Neuronal stem cell (in vitro differentiated cells): ENCODE data around the gene PLCD3.

ENCODE experiments used
- DNase-seq: peaks from one replicate; pipeline ENCODE4 v3.0.0-alpha.2; 2013; ENCODE audit warnings: low spot score
- H2AFZ ChIP-seq: one replicate; pipeline ENCODE4 v1.6.1; 2013; ENCODE audit warnings: mild to moderate bottlenecking, low read length, inconsistent platforms
- H2AK5ac ChIP-seq: 2 replicates; pipeline ENCODE4 v1.6.1; 2013; ENCODE audit warnings: low read depth, mild to moderate bottlenecking, inconsistent platforms, low read length, moderate library complexity, mixed read lengths
- H2BK120ac ChIP-seq: 2 replicates; pipeline ENCODE4 v1.6.1; 2013; ENCODE audit warnings: low read depth, mild to moderate bottlenecking, inconsistent platforms, low read length, moderate library complexity, mixed read lengths
- H2BK12ac ChIP-seq: one replicate; pipeline ENCODE4 v1.6.1; 2013; ENCODE audit warnings: low read length, inconsistent platforms
- H2BK15ac ChIP-seq: 2 replicates; pipeline ENCODE4 v1.6.1; 2013; ENCODE audit warnings: mild to moderate bottlenecking, low read length, inconsistent platforms, mixed read lengths
- H2BK5ac ChIP-seq: one replicate; pipeline ENCODE4 v1.6.1; 2013; ENCODE audit warnings: inconsistent platforms, mild to moderate bottlenecking, low read length, moderate library complexity
- H3K14ac ChIP-seq: one replicate; pipeline ENCODE4 v1.6.1; 2013; ENCODE audit warnings: low read length, inconsistent platforms
- H3K18ac ChIP-seq: 2 replicates; pipeline ENCODE4 v1.6.1; 2013; ENCODE audit warnings: low read length, inconsistent platforms
- H3K23ac ChIP-seq: 2 replicates; pipeline ENCODE4 v1.6.1; 2013; ENCODE audit warnings: low read depth, mild to moderate bottlenecking, mixed read lengths, low read length, inconsistent platforms; ENCODE audit not compliant: poor library complexity
- H3K27ac ChIP-seq: replicated peaks from 3 replicates; pipeline ENCODE4 v1.5.1; 2013; ENCODE audit warnings: low read length, inconsistent platforms
- H3K27me3 ChIP-seq, 3 experiments: 2 replicates each; pipeline ENCODE4 v1.6.1; 2013; ENCODE audit warnings: low read length in 3 of 3, mild to moderate bottlenecking in 2 of 3, inconsistent platforms in 1 of 3, low read depth in 1 of 3, mixed read lengths in 1 of 3, moderate library complexity in 1 of 3; ENCODE audit not compliant: control insufficient read depth in 3 of 3, insufficient read depth in 3 of 3
- H3K36me3 ChIP-seq, 2 donors: replicated peaks in 1 of 2; 2 replicates each; pipeline ENCODE4 v1.6.1; 2013; ENCODE audit warnings: low read length in 2 of 2; ENCODE audit not compliant: control insufficient read depth in 2 of 2, insufficient read depth in 2 of 2
- H3K4ac ChIP-seq: 2 replicates; pipeline ENCODE4 v1.6.1; 2013; ENCODE audit warnings: inconsistent platforms, mild to moderate bottlenecking, low read length, moderate library complexity
- H3K4me1 ChIP-seq, 2 donors: 1 replicate in 1 of 2; 2 replicates in 1 of 2; pipeline ENCODE4 v1.6.1; 2013; ENCODE audit warnings: low read length in 2 of 2, low read depth in 1 of 2; ENCODE audit not compliant: control insufficient read depth in 2 of 2, insufficient read depth in 1 of 2
- H3K4me2 ChIP-seq: one replicate; pipeline ENCODE4 v1.6.1; 2013; ENCODE audit warnings: mild to moderate bottlenecking, low read length, inconsistent platforms; ENCODE audit not compliant: insufficient read depth, poor library complexity, severe bottlenecking
- H3K4me3 ChIP-seq, 2 donors: 2 replicates each; pipeline ENCODE4 v1.5.1; 2013; ENCODE audit warnings: low read length in 2 of 2, mild to moderate bottlenecking in 2 of 2, inconsistent platforms in 1 of 2, moderate library complexity in 1 of 2
- H3K79me1 ChIP-seq: one replicate; pipeline ENCODE4 v1.6.1; 2013; ENCODE audit warnings: low read depth, mild to moderate bottlenecking, inconsistent platforms, low read length, moderate library complexity
- H3K9ac ChIP-seq: one replicate; pipeline ENCODE4 v1.6.1; 2013; ENCODE audit warnings: mild to moderate bottlenecking, low read depth, low read length, inconsistent platforms; ENCODE audit not compliant: poor library complexity
- H3K9me3 ChIP-seq, 2 donors: replicated peaks in 1 of 2; 2 replicates each; pipeline versions ENCODE3 to v1.6.1; 2013; ENCODE audit warnings: low read length in 2 of 2, mild to moderate bottlenecking in 2 of 2, inconsistent platforms in 1 of 2, low read depth in 1 of 2, mixed read lengths in 1 of 2, moderate library complexity in 1 of 2; ENCODE audit not compliant: control insufficient read depth in 2 of 2, insufficient read depth in 1 of 2
- H4K8ac ChIP-seq: one replicate; pipeline ENCODE4 v1.6.1; 2013; ENCODE audit warnings: low read depth, mild to moderate bottlenecking, inconsistent platforms, low read length, moderate library complexity
- H4K91ac ChIP-seq: one replicate; pipeline ENCODE4 v1.6.1; 2013; ENCODE audit warnings: low read length, low read depth, mild to moderate bottlenecking, inconsistent platforms; ENCODE audit not compliant: poor library complexity
- WGBS, 2 donors: extraction: QIAGEN DNeasy Blood & Tissue Kit; methylation state at CpG; one replicate each; pipeline ENCODE4 v1.1.7; 2013; ENCODE audit warnings: missing lambda C conversion rate in 2 of 2, mixed read lengths in 1 of 2; ENCODE audit not compliant: insufficient read length in 2 of 2, insufficient replicate concordance in 1 of 2; ENCODE audit errors: extremely low coverage in 2 of 2; 5-methylcytosine and 5-hydroxymethylcytosine counted together

Gene PLCD3

GRCh38 chr17:45123076-45123770 lies 9.1 kb downstream of the PLCD3 start:
- DNase-seq: no peak
- Histone ChIP-seq H4K91ac (no peak overlapping the region), H3K14ac (no peak overlapping the region), H3K18ac (no peak overlapping the region), H3K23ac (no peak overlapping the region), H3K9me3 (no peaks in the 10 kb centered on the region), H3K4me2 (no peak overlapping the region), H3K4ac (no peak overlapping the region), H3K36me3 (no peaks in the 10 kb centered on the region), H3K4me1 (peaks cover 16 to 20% of the 10 kb centered on the region in 2 donors), H3K9ac (no peak overlapping the region), H2BK5ac (no peak overlapping the region), H2AFZ (no peak overlapping the region), H2BK15ac (no peak overlapping the region), H3K27me3 (no peaks in the 10 kb centered on the region), H2AK5ac (peak overlapping the region; percentile 79), H2BK120ac (no peak overlapping the region), H4K8ac (no peak overlapping the region), H3K27ac (no peak overlapping the region), H2BK12ac (no peak overlapping the region), H3K79me1 (peaks cover 2% of the 10 kb centered on the region), H3K4me3 (no peak overlapping the region)
- WGBS, 2 donors: no CpG with 5 or more reads among the region's 6 CpGs

- no peak overlapping the region for H2AFZ ChIP-seq
- H3K23ac ChIP-seq: peak overlapping the region; percentile 18
- H3K4me3 ChIP-seq: no peak overlapping the region
- no peak overlapping the region for H3K4ac ChIP-seq
- H3K18ac ChIP-seq: peak overlapping the region; percentile 64
- H2BK120ac ChIP-seq: no peak overlapping the region
- no peak overlapping the region for H3K27ac ChIP-seq
- WGBS, 2 donors: no CpG with 5 or more reads among the region's 45 CpGs
- H3K4me2 ChIP-seq: no peak overlapping the region
- H3K36me3 ChIP-seq: no peaks in the 10 kb centered on the region
- no peak overlapping the region for H2BK12ac ChIP-seq
- H4K8ac ChIP-seq: no peak overlapping the region
- no peak overlapping the region for H4K91ac ChIP-seq
- no peaks in the 10 kb centered on the region for H3K27me3 ChIP-seq
- H3K9ac ChIP-seq: peak overlapping the region; percentile 40
- DNase-seq: no peak
- no peak overlapping the region for H3K14ac ChIP-seq
- peak overlapping the region; percentile 70 for H2AK5ac ChIP-seq
- no peak overlapping the region for H2BK15ac ChIP-seq
- H3K9me3 ChIP-seq: no peaks in the 10 kb centered on the region
- peaks cover 5 to 11% of the 10 kb centered on the region in 2 donors for H3K4me1 ChIP-seq
- peaks cover 2% of the 10 kb centered on the region for H3K79me1 ChIP-seq
- peak overlapping the region; percentile 24 for H2BK5ac ChIP-seq
Measured at GRCh38 chr17:45121055-45121454, 11.3 kb downstream of the PLCD3 start.

GRCh38 chr17:45120558-45120957 lies 11.8 kb downstream of the PLCD3 start:
- WGBS, 2 donors: no CpG with 5 or more reads among the region's 22 CpGs
- DNase-seq: no peak
- Histone ChIP-seq H3K18ac (peak overlapping the region; percentile 64), H4K8ac (no peak overlapping the region), H3K27ac (no peak overlapping the region), H2BK120ac (no peak overlapping the region), H4K91ac (no peak overlapping the region), H3K4me1 (peaks cover 5 to 11% of the 10 kb centered on the region in 2 donors), H3K4me2 (no peak overlapping the region), H3K79me1 (peaks cover 2% of the 10 kb centered on the region), H3K23ac (peak overlapping the region; percentile 18), H2BK5ac (no peak overlapping the region), H2AK5ac (no peak overlapping the region), H3K9ac (peak overlapping the region; percentile 40), H2BK12ac (no peak overlapping the region), H3K9me3 (no peaks in the 10 kb centered on the region), H3K14ac (no peak overlapping the region), H3K36me3 (no peaks in the 10 kb centered on the region), H2BK15ac (no peak overlapping the region), H3K4me3 (no peak overlapping the region), H3K27me3 (no peaks in the 10 kb centered on the region), H2AFZ (no peak overlapping the region), H3K4ac (no peak overlapping the region)

GRCh38 chr17:45119964-45120363 lies 12.4 kb downstream of the PLCD3 start:
- H3K23ac ChIP-seq: no peak overlapping the region
- no peak overlapping the region for H3K9ac ChIP-seq
- H3K4ac ChIP-seq: no peak overlapping the region
- H2BK12ac ChIP-seq: no peak overlapping the region
- no peak for DNase-seq
- no peaks in the 10 kb centered on the region for H3K27me3 ChIP-seq
- H3K14ac ChIP-seq: no peak overlapping the region
- no peak overlapping the region for H2AK5ac ChIP-seq
- WGBS, 2 donors: no CpG with 5 or more reads among the region's 8 CpGs
- H3K4me2 ChIP-seq: no peak overlapping the region
- H2BK120ac ChIP-seq: no peak overlapping the region
- no peak overlapping the region for H3K4me3 ChIP-seq
- no peaks in the 10 kb centered on the region for H3K36me3 ChIP-seq
- H4K8ac ChIP-seq: no peak overlapping the region
- no peak overlapping the region for H2AFZ ChIP-seq
- H3K18ac ChIP-seq: no peak overlapping the region
- peaks cover 2% of the 10 kb centered on the region for H3K79me1 ChIP-seq
- no peak overlapping the region for H4K91ac ChIP-seq
- H3K4me1 ChIP-seq: peaks cover 5 to 11% of the 10 kb centered on the region in 2 donors
- no peak overlapping the region for H3K27ac ChIP-seq
- H2BK15ac ChIP-seq: no peak overlapping the region
- no peak overlapping the region for H2BK5ac ChIP-seq
- no peaks in the 10 kb centered on the region for H3K9me3 ChIP-seq
